HepG2 (cell line): ENCODE results near the gene BID. TPM values are rescaled to one million over a fixed set of nuclear protein-coding genes. Genes with fewer than 3 reads are reported as not detected.

Experiments used
- ATAC-seq: fragments of 200-7000 bp; cut with Tn5 transposase; 3 replicates; pipeline ENCODE4 v1.9.1; 2020; ENCODE audit warnings: mild to moderate bottlenecking, moderate library complexity
- BruUV-seq: library from RNA; stranded (reverse); fragments of 400-500 nt; replicated peaks from 2 replicates; lab custom pipeline; 2021; lab: Mats Ljungman, UMichigan
- CTCF ChIA-PET: fragments of 300-600 bp; formaldehyde crosslinking; extraction: SDS; loops from one replicate; lab custom pipeline; 2021; ENCODE audit warnings: low total read pairs, inconsistent platforms, low intra/inter-chr PET ratio; lab: Yijun Ruan, JAX
- POLR2A ChIA-PET: fragments of 350-600 bp; sonication (Branson Sonifier 250); formaldehyde crosslinking; loops from one replicate; lab custom pipeline; 2020; ENCODE audit warnings: antibody characterized with exemption, inconsistent platforms; lab: Yijun Ruan, JAX
- DNase-seq: peaks from one replicate; pipeline ENCODE4 v3.0.0-alpha.2; 2015; ENCODE audit warnings: low spot score
- FAIRE-seq: peaks from 3 replicates; lab custom pipeline; 2011; peaks lifted over from hg19 to GRCh38; lab: Jason Lieb, UNC
- H2AFZ ChIP-seq: one replicate; pipeline ENCODE4 v1.6.1; 2011; ENCODE audit warnings: low read length, inconsistent platforms
- H3K27ac ChIP-seq: fragments of 300-600 bp; 3 replicates; pipeline ENCODE4 v1.8.0; 2011; ENCODE audit warnings: mixed run types, mild to moderate bottlenecking, mixed read lengths, low read length, inconsistent platforms; ENCODE audit not compliant: insufficient read depth; ENCODE audit errors: extremely low read length
- H3K27me3 ChIP-seq, 2 experiments: fragments of 200-600 bp in 1 of 2; 2 replicates in 1 of 2; 3 replicates in 1 of 2; pipeline versions ENCODE4 v1.6.0 to v1.8.0; 2011; ENCODE audit warnings: low read length in 2 of 2, mild to moderate bottlenecking in 2 of 2, moderate library complexity in 2 of 2, inconsistent platforms in 1 of 2; ENCODE audit not compliant: insufficient read depth in 2 of 2, control insufficient read depth in 1 of 2
- H3K36me3 ChIP-seq, 2 experiments: fragments of 200-600 bp in 1 of 2; replicated peaks in 1 of 2; 2 replicates in 1 of 2; 3 replicates in 1 of 2; pipeline versions ENCODE4 v1.5.1 to v1.8.0; 2011; ENCODE audit warnings: low read length in 2 of 2, inconsistent platforms in 1 of 2; ENCODE audit not compliant: insufficient read depth in 2 of 2, control insufficient read depth in 1 of 2
- H3K4me1 ChIP-seq: 2 replicates; pipeline ENCODE4 v1.5.1; 2012; ENCODE audit warnings: low read length, inconsistent platforms; ENCODE audit not compliant: insufficient read depth
- H3K4me2 ChIP-seq: 2 replicates; pipeline ENCODE4 v1.6.0; 2011; ENCODE audit warnings: low read depth, low read length, inconsistent platforms
- H3K4me3 ChIP-seq, 3 experiments: fragments of 200-600 bp in 1 of 3; sonication (generic), shearing (Covaris generic) in 1 of 3; replicated peaks in 1 of 3; 2 replicates each; pipeline ENCODE4 v1.5.1; 2011 to 2016; ENCODE audit warnings: low read length in 3 of 3, inconsistent platforms in 2 of 3, low read depth in 2 of 3, mild to moderate bottlenecking in 2 of 3, control low read depth in 1 of 3, mixed read lengths in 1 of 3; ENCODE audit not compliant: insufficient read depth in 1 of 3
- H3K79me2 ChIP-seq: one replicate; pipeline ENCODE4 v1.6.1; 2011; ENCODE audit warnings: low read length, inconsistent platforms; ENCODE audit not compliant: insufficient read depth
- H3K9ac ChIP-seq: 2 replicates; pipeline ENCODE4 v1.6.0; 2011; ENCODE audit warnings: mild to moderate bottlenecking, low read depth, low read length, inconsistent platforms; ENCODE audit not compliant: insufficient read depth
- H3K9me3 ChIP-seq: 2 replicates; pipeline ENCODE4 v1.5.1; 2012; ENCODE audit warnings: mild to moderate bottlenecking, low read length
- H4K20me1 ChIP-seq: 2 replicates; pipeline ENCODE4 v1.6.0; 2011; ENCODE audit warnings: inconsistent platforms, mild to moderate bottlenecking, low read length, moderate library complexity; ENCODE audit not compliant: insufficient read depth
- CSRNP2 ChIP-seq: sonication (generic); formaldehyde crosslinking; conservative IDR thresholded peaks from 2 replicates; pipeline ENCODE4 v1.8.0; 2022; ENCODE audit warnings: low read depth, missing genetic modification reagents
- E2F1 ChIP-seq: sonication (generic); formaldehyde crosslinking; IDR thresholded peaks from 2 replicates; pipeline ENCODE4 v1.5.0; 2020; ENCODE audit warnings: missing genetic modification reagents
- FOXM1 ChIP-seq: sonication (generic); formaldehyde crosslinking; IDR thresholded peaks from 2 replicates; pipeline ENCODE4 v1.5.0; 2020; ENCODE audit warnings: missing genetic modification reagents
- KAT2B ChIP-seq: fragments of 150-350 bp; IDR thresholded peaks from 2 replicates; pipeline ENCODE4 v1.6.1; 2014; ENCODE audit warnings: low read depth, low read length, borderline replicate concordance
- MAFF ChIP-seq: IDR thresholded peaks from 2 replicates; pipeline ENCODE4 v1.6.1; 2011; ENCODE audit warnings: low read depth, low read length, improper control_type of control experiment
- MAZ ChIP-seq, 2 experiments: sonication (generic) in 1 of 2; formaldehyde crosslinking in 1 of 2; IDR thresholded peaks; 2 replicates each; pipeline versions ENCODE4 v1.5.0 to v1.6.1; 2012 to 2020; ENCODE audit warnings: low read depth in 2 of 2, mild to moderate bottlenecking in 2 of 2, borderline replicate concordance in 1 of 2, improper control_type of control experiment in 1 of 2, low read length in 1 of 2, missing genetic modification reagents in 1 of 2, moderate library complexity in 1 of 2
- MZF1 ChIP-seq: sonication (generic); formaldehyde crosslinking; IDR thresholded peaks from 2 replicates; pipeline ENCODE4 v1.8.1; 2023; ENCODE audit warnings: mild to moderate bottlenecking, missing genetic modification reagents, borderline replicate concordance
- PHF5A ChIP-seq: IDR thresholded peaks from one replicate; pipeline ENCODE4 v1.6.1; 2018; ENCODE audit warnings: low read depth, missing genetic modification reagents; ENCODE audit not compliant: unreplicated experiment
- POLR2G ChIP-seq: fragments of 200-400 bp; formaldehyde crosslinking; IDR thresholded peaks from 2 replicates; pipeline ENCODE4 v1.6.1; 2018; ENCODE audit warnings: mild to moderate bottlenecking, low read depth, low read length, moderate library complexity
- SMARCE1 ChIP-seq: fragments of 450-650 bp; IDR thresholded peaks from 2 replicates; pipeline ENCODE4 v1.6.1; 2017; ENCODE audit warnings: borderline replicate concordance
- ZNF121 ChIP-seq: sonication (generic); formaldehyde crosslinking; IDR thresholded peaks from 2 replicates; pipeline ENCODE4 v1.5.0; 2020; ENCODE audit warnings: mild to moderate bottlenecking, missing genetic modification reagents
- ZNF496 ChIP-seq: sonication (generic); formaldehyde crosslinking; IDR thresholded peaks from 2 replicates; pipeline ENCODE4 v1.8.1; 2023; ENCODE audit warnings: mild to moderate bottlenecking, moderate library complexity, missing genetic modification reagents; ENCODE audit not compliant: insufficient replicate concordance
- ZNF556 ChIP-seq: sonication (generic); formaldehyde crosslinking; IDR thresholded peaks from 2 replicates; pipeline ENCODE4 v1.4.0; 2020; ENCODE audit warnings: mild to moderate bottlenecking, missing genetic modification reagents, borderline replicate concordance
- ZSCAN30 ChIP-seq: sonication (generic); formaldehyde crosslinking; IDR thresholded peaks from 2 replicates; pipeline ENCODE4 v1.5.0; 2020; ENCODE audit warnings: mild to moderate bottlenecking, missing genetic modification reagents
- WGBS: methylation state at CpG from one replicate; pipeline ENCODE4 v1.1.6; 2017; ENCODE audit warnings: low lambda C conversion rate; 5-methylcytosine and 5-hydroxymethylcytosine counted together
- in situ Hi-C: cut with HindIII; loops from 2 replicates; pipeline ENCODE4 v1.10.0; 2017; ENCODE audit warnings: low pct_unique_long_range_greater_than_20kb; ENCODE audit not compliant: extremely low pct_ligation_motif_present
- intact Hi-C: fragments of 100-400 bp; cut with micrococcal nuclease; formaldehyde crosslinking; loops from one replicate; pipeline ENCODE4 v1.10.0; 2022; ENCODE audit not compliant: unreplicated experiment
- polyA plus RNA-seq, 8 experiments: library from polyadenylated mRNA; depleted of rRNA in 3 of 8; stranded (reverse) in 7 of 8; unstranded in 1 of 8; fragments of >200 nt; fragmentation: Illumina TruSeq in 4 of 8; extraction: Trizol in 4 of 8; gene quantifications; 2 replicates each; pipeline versions ENCODE4 v1.2.1 to v1.2.3, GENCODE V29; 2011 to 2016; ENCODE audit warnings: low read depth in 4 of 8, missing spikeins in 1 of 8, mixed read lengths in 1 of 8; ENCODE audit not compliant: insufficient read depth in 1 of 8
- total RNA-seq, 5 experiments: library from RNA; depleted of rRNA; stranded (reverse); fragments of >200 nt; fragmentation: Illumina TruSeq; extraction: Trizol; gene quantifications; 2 replicates each; pipeline ENCODE4 v1.2.3, GENCODE V29; 2016; ENCODE audit warnings: low read depth in 1 of 5
- TF ChIP-seq, protein P1 (sequence below): sonication (generic); formaldehyde crosslinking; IDR thresholded peaks from 2 replicates; pipeline ENCODE4 v1.9.0; 2022; ENCODE audit warnings: low read depth, missing genetic modification reagents
- TF ChIP-seq, protein P2 (sequence below): sonication (generic); formaldehyde crosslinking; IDR thresholded peaks from 2 replicates; pipeline ENCODE4 v1.8.1; 2023; ENCODE audit warnings: mild to moderate bottlenecking, inconsistent platforms, moderate library complexity, missing genetic modification reagents, borderline replicate concordance

The BID gene
- total and polyA plus RNA-seq, 2 of the 13 experiments (the other 11 are each of a cell fraction or from before 2014, with no cell fraction given) = 35.3 to 51.7 TPM

DNA sequence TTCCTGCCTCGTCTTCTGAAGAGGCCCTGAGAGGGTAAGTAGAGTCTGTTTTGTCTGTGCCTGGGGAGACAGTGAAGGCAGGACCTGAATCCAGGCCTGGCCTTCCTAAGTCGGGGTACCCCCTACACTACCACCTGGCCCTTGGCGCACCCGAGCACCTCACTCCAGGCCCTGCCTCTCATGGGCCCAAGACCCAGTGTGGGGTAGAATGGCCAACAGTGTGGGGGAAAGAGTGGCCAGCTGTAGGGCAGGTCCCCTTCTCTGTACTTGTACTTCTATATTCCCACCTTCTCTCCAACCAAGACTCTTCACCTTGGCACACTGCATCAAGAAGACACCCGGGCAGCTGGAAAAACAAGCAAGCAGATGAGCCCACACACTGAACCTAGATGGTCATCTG lies 22.4 kb upstream of the BID start (continued):
- TF ChIP-seq, protein P1, sequence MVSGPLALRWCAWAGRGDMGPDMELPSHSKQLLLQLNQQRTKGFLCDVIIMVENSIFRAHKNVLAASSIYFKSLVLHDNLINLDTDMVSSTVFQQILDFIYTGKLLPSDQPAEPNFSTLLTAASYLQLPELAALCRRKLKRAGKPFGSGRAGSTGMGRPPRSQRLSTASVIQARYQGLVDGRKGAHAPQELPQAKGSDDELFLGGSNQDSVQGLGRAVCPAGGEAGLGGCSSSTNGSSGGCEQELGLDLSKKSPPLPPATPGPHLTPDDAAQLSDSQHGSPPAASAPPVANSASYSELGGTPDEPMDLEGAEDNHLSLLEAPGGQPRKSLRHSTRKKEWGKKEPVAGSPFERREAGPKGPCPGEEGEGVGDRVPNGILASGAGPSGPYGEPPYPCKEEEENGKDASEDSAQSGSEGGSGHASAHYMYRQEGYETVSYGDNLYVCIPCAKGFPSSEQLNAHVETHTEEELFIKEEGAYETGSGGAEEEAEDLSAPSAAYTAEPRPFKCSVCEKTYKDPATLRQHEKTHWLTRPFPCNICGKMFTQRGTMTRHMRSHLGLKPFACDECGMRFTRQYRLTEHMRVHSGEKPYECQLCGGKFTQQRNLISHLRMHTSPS = no peak
- no peak for TF ChIP-seq MAFF
- TF ChIP-seq, protein P2, sequence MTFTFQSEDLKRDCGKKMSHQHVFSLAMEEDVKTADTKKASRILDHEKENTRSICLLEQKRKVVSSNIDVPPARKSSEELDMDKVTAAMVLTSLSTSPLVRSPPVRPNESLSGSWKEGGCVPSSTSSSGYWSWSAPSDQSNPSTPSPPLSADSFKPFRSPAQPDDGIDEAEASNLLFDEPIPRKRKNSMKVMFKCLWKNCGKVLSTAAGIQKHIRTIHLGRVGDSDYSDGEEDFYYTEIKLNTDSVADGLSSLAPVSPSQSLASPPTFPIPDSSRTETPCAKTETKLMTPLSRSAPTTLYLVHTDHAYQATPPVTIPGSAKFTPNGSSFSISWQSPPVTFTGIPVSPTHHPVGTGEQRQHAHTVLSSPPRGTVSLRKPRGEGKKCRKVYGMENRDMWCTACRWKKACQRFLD (CRISPR knock-in tag) = no peak
- no peak for TF ChIP-seq ZNF496 (CRISPR knock-in tag)
- no peak for TF ChIP-seq MZF1
- no peak for TF ChIP-seq PHF5A
- TF ChIP-seq, all 625 proteins: peak for 0

GRCh38 chr22:17795661-17796548 lies 21.6 kb upstream of the BID start:
- Histone ChIP-seq H3K4me2 (no peak overlapping the region), H3K4me1 (peaks cover 17% of the 10 kb centered on the region), H3K27ac (no peak overlapping the region), H3K27me3 (no peaks in the 10 kb centered on the region; a peak in 1 of 5 replicates), H3K4me3 (no peak overlapping the region), H2AFZ (no peak overlapping the region), H4K20me1 (no peaks in the 10 kb centered on the region), H3K79me2 (no peaks in the 10 kb centered on the region), H3K9ac (no peak overlapping the region), H3K36me3 (peaks cover 0 to under 1% of the 10 kb centered on the region in 2 experiments; a peak in 2 of 5 replicates), H3K9me3 (no peaks in the 10 kb centered on the region)
- WGBS = 97% methylated on average over 24 of the region's 32 CpGs
- BruUV-seq = no TSS peak
- ChIA-PET CTCF (no interaction called here), POLR2A (no interaction called here)
- ATAC-seq (no peak), DNase-seq (no peak), FAIRE-seq (no peak)
- in situ Hi-C loops (no loop called here), intact Hi-C loops (no loop called here)
- TF ChIP-seq FOXM1 = no peak
- TF ChIP-seq SMARCE1 = no peak
- TF ChIP-seq MAZ (IDR thresholded peaks at IDR 0.05; ENCODE audit: borderline replicate concordance, low read depth, low read length) = no peak
- TF ChIP-seq MAZ (CRISPR knock-in tag; IDR thresholded peaks at IDR 0.05; ENCODE audit: low read depth) = no peak
- no peak for TF ChIP-seq PHF5A
- no peak for TF ChIP-seq CSRNP2
- no peak for TF ChIP-seq E2F1
- TF ChIP-seq ZNF556 = no peak
- TF ChIP-seq ZSCAN30 = no peak
- TF ChIP-seq ZNF121 (CRISPR knock-in tag) = no peak
- no peak for TF ChIP-seq KAT2B
- TF ChIP-seq POLR2G = no peak
